Measurements from ENCODE around the gene TRPM3.

TRPM3 gene

GRCh38 chr9:70525519-70525918 is 595.9 kb downstream of the TRPM3 start:
- DNase-seq (ENCODE audit: low read depth in 2 of 2), result peak in 1 of 2 experiments; percentile 8

GRCh38 chr9:70519912-70520724 is 601.3 kb downstream of the TRPM3 start:
- no peak for DNase-seq (ENCODE audit: low read depth in 2 of 2)

GRCh38 chr9:70517926-70518610 is 603.4 kb downstream of the TRPM3 start:
- DNase-seq (ENCODE audit: low read depth in 2 of 2), result no peak

GRCh38 chr9:70514273-70514672 is 607.1 kb downstream of the TRPM3 start:
- DNase-seq (ENCODE audit: low read depth in 2 of 2), result no peak

GRCh38 chr9:70511858-70512257 is 609.6 kb downstream of the TRPM3 start:
- DNase-seq (ENCODE audit: low read depth in 2 of 2), result no peak

- DNase-seq (ENCODE audit: low read depth in 2 of 2), result no peak
Observed at GRCh38 chr9:70510157-70510770, 611.2 kb downstream of the TRPM3 start.

- no peak for DNase-seq (ENCODE audit: low read depth in 2 of 2)
Observed at GRCh38 chr9:70506159-70506558, 615.3 kb downstream of the TRPM3 start.

- DNase-seq (ENCODE audit: low read depth in 2 of 2), result peak in 1 of 2 experiments; percentile 10
Observed at GRCh38 chr9:70504834-70505233, 616.6 kb downstream of the TRPM3 start.

GRCh38 chr9:70502690-70503089 is 618.7 kb downstream of the TRPM3 start:
- DNase-seq (ENCODE audit: low read depth in 2 of 2), result no peak

GRCh38 chr9:70500793-70501192 is 620.6 kb downstream of the TRPM3 start:
- DNase-seq (ENCODE audit: low read depth in 2 of 2), result no peak

- no peak for DNase-seq (ENCODE audit: low read depth in 2 of 2)
Observed at GRCh38 chr9:70499621-70500020, 621.8 kb downstream of the TRPM3 start.

GRCh38 chr9:70498866-70499265 is 622.6 kb downstream of the TRPM3 start:
- DNase-seq (ENCODE audit: low read depth in 2 of 2), result no peak

- no peak for DNase-seq (ENCODE audit: low read depth in 2 of 2)
Observed at GRCh38 chr9:70496244-70496643, 625.2 kb downstream of the TRPM3 start.

GRCh38 chr9:70495514-70495913 is 625.9 kb downstream of the TRPM3 start:
- no peak for DNase-seq (ENCODE audit: low read depth in 2 of 2)

GRCh38 chr9:70494221-70494620 is 627.2 kb downstream of the TRPM3 start:
- no peak for DNase-seq (ENCODE audit: low read depth in 2 of 2)

- no peak for DNase-seq (ENCODE audit: low read depth in 2 of 2)
Observed at GRCh38 chr9:70493029-70493428, 628.4 kb downstream of the TRPM3 start.

- DNase-seq (ENCODE audit: low read depth in 2 of 2), result no peak
Observed at GRCh38 chr9:70492319-70492777, 629.1 kb downstream of the TRPM3 start.

GRCh38 chr9:70491426-70492318 is 629.7 kb downstream of the TRPM3 start:
- DNase-seq (ENCODE audit: low read depth in 2 of 2), result no peak

GRCh38 chr9:70490478-70490877 is 630.9 kb downstream of the TRPM3 start:
- DNase-seq (ENCODE audit: low read depth in 2 of 2), result no peak

- no peak for DNase-seq (ENCODE audit: low read depth in 2 of 2)
Observed at GRCh38 chr9:70488793-70489105, 632.7 kb downstream of the TRPM3 start.

GRCh38 chr9:70488098-70488792 is 633.2 kb downstream of the TRPM3 start:
- no peak for DNase-seq (ENCODE audit: low read depth in 2 of 2)
